Kidney capillary endothelial cell (primary cell): Measurements from ENCODE around the gene D2HGDH.
"Not testable (repeated sequence)": the region's sequence is repeated elsewhere in the genome, so short reads cannot be mapped to it uniquely, and the experiment has no call there.

Source experiments
- DNase-seq: peaks from one replicate; pipeline ENCODE4 v3.0.0-alpha.2; 2018; ENCODE audit warnings: low spot score

Gene D2HGDH

DNA sequence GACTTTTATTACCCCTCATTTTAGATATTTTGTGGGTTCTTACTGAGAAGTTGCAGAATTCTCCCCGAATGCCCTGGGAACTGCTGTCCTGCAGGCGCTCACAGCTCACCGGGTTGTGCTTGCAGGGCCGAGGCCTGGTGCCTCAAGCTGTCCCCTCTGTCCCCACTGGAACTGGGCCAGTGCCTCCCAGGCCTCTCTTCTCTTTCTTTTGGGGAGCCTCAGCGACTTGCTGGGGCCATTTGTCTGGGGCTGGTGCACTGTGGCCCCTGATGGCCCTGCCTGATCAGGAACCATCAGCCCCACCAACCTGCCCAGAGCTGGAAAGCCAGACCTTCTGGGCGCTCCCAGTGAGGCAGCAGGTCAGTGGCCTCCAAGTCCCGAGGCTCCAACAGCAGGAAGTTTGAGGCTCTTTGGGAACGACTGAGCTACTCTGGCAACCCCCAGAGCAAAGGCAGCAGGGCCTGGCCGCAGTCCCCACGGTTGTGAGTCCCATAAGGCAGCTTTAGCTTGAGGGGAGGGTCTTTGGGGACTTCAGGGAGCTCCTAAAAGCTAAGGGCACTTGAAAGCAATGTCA, 59.9 kb downstream of the D2HGDH start:
- DNase-seq, result no peak

DNA sequence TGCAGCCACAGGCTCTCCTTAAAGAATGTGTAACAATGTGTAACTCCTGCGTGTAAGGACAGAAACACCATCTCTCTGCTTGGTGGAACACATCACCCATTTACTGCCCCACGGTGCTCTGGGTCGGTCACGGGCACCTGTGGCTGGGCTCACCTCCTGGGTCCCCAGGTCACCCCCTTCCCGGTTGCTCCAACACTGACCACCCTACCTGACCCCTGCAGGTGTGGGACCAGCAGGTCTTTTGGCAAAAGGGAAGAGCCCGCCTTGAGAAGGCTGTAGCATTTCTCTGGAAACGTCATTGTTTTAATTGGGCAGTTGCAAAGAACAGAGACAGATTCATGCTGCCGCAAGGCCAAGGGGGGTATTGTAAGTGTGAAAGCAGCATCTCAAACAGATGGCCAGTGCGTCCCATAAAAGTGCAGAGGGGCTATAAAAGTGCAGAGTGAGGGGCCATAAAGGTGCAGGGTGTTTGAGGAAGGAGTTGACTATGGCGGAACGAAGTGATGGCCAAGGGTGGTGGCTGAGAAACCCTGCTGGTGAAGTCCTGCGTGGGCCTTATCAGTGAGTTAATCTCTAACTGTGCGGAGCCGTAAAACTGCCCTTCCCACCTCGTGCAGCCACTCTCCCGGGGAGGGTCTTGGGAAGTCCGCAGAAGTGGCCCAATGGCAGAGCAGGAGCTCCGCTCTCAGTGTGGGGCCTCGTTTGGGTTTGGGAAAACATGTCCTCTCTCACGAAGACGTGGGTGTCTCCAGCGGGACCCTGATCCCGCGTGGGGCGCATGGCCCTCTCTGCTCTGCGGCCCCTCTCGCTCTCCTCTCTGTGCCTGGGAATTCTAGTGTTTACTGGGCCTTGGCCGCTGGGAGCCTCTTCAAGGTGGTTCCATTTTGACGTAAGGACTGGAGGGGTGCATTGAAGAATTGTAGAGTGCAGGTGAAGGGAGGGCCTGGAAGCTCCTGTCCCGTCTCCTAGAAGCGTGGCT, 60.9 kb downstream of the D2HGDH start:
- DNase-seq, result no peak

GRCh38 chr2:241796209-241796608, 61.8 kb downstream of the D2HGDH start:
- no peak for DNase-seq

DNA sequence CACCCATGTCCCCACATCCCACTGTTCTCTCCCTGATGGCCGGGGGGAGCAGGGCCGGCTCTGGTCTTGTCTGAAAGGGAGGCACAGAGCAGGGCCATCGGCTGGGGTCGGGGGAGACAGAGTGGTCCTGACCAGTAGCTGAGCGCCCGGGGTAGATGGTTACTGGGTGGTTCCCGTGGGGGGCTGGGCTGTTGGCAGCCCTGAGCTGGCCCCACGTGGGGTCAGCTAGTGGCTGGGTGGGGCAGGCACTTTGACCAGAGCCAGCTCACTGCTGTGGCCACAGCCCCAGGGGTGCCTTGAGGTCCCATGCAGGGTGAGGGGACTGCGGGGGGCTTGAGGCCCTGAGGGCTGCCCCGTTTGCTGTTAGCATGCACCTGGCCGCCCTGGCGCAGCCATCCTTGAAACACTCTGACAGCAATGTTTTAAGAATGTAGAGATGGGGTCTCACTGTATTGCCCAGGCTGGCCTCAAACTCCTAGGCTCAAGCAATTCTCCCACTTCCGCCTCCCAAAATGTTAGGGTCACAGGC, 62.2 kb downstream of the D2HGDH start:
- DNase-seq, result no peak

GRCh38 chr2:241797441-241798080, 63.1 kb downstream of the D2HGDH start:
- DNase-seq, result no peak

DNA sequence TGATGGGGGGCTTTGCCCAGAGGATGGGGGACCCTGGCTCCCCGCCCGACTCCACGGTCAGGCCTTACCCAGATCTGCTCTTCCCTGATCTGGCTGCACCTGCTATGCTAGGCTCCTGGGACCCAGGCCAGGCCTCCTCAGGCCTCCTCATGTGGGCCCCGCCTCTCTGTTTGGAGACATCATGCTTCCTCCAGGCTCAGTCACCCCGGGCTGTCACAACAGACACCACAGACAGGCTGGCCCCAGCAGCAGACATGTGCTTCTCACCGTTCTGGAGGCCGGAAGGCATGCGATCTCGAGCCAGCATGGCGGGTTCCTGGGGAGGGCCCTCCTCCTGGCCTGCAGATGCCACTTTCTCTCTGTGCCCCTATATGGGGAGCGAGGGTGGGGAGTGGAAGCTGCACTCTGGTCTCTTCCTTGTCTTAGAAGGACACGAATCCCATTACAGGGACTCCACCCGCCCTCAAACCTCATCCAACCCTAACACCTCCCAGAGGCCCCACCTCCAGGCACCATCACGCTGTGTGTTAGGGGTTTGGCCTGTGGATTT, 63.7 kb downstream of the D2HGDH start:
- DNase-seq, result no peak

DNA sequence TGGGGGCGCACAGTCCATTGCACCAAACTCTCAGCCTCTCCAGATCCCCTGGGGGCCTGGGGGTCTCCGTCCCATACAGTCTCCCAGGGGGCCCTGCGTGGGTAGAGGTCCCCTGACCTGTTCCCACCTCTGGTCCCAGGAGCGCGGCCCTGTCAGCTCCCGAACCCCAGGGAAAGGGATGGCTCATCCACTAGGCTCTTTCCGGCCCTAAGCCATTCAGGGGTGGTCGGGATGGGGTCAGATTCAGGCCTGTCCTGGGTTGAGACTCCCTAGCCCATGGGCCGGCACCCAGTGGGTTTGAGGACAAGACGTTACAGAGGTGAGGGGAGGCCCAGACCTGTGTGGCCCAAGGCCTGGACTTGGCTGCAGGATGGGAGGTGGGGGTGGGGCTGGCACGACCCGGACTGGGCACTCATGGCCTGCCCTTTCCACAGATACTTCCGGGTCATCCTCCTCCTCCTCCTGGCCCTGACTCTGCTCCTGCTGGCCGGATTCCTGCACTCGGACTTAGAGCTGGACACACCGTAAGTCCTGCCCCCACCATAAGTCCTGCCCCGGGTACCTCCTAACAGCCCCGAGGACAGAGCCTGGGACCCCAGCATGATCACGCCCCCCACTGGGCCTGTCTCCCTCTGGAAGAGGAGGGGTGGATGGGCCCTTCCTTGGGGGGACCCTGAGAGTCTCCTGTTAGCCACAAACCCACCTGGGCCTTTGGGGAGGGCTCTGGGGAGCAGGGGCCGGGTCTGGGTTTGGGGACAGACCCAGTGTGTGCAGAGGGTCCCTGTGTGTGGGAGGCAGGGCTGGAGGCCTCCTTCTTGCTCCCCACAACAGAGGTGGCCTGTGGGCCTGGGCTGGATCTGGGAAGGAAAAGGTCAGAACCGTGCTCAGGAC, 64.4 kb downstream of the D2HGDH start:
- no peak for DNase-seq

GRCh38 chr2:241799522-241800197, 65.2 kb downstream of the D2HGDH start:
- no peak for DNase-seq

DNA sequence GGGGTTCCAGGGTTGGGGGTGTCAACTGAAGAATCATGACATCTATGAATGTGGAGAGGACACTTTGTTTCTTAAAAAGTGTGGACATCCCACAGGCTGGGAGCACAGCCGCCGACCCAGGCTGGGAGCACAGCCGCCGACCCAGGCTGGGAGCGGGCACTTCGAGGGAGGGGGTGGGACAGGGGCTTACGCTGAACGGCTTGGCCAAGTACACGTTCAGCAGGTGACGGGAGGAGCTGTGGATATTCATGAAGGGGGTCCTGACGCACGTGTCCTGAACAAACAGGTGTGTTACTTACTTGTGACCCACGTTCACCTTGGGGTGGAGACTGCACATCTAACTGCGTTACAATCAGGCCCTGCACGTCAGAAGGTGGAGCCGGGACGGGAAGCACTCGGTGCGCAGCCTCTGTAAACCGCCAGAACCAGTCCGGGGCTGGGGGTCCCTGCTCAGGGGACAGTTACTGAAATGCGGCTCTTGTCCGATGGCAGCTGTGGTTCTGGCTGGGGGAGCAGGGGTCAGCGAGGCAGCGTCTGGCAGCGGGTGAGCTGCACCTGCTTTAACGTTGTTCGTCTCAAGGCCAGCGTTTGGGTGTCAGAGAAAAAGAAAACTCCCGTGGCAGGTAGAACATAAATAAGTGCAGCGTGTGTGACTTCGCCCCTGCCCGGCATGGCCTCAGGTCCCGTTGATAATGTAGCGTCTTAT, 65.9 kb downstream of the D2HGDH start:
- DNase-seq, result not testable (repeated sequence)

DNA sequence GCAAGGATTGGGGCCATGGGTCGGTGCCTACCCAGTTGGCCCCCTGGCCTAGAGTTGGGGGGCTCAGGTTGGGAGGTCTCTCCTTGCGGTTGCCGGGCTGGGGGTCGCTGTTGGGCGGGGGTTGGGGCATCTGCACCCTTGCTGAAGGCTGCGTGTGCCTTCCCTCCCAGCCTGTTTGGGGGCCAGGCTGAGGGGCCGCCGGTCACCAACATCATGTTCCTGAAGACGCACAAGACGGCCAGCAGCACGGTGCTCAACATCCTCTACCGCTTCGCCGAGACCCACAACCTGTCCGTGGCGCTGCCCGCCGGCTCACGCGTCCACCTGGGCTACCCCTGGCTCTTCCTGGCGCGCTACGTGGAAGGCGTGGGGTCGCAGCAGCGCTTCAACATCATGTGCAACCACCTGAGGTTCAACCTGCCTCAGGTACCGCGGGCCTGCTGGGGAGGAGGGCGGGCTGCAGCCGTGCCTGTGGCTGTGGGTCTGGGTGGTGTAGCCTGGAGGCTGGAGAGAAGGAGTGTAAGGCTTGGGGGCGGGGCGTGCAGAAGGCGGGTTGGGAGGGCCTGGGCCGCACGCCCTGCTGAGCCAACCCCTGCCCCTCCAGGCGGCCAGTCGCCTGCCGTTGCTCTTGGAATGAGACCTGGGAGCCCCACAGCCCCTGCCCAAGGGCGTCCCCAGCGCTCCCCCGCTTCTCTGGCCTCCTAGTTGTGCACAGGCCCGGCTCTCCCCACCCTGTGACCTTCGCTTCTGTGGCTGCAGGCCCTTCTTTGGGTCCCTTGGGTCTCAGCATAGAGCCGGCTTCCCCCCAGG, 67.4 kb downstream of the D2HGDH start:
- no peak for DNase-seq

GRCh38 chr2:241802421-241803318, 68.2 kb downstream of the D2HGDH start:
- DNase-seq, result no peak

GRCh38 chr2:241803387-241804325, 69.2 kb downstream of the D2HGDH start:
- DNase-seq, result no peak

GRCh38 chr2:241804326-241805229, 70.1 kb downstream of the D2HGDH start:
- DNase-seq, result no peak

DNA sequence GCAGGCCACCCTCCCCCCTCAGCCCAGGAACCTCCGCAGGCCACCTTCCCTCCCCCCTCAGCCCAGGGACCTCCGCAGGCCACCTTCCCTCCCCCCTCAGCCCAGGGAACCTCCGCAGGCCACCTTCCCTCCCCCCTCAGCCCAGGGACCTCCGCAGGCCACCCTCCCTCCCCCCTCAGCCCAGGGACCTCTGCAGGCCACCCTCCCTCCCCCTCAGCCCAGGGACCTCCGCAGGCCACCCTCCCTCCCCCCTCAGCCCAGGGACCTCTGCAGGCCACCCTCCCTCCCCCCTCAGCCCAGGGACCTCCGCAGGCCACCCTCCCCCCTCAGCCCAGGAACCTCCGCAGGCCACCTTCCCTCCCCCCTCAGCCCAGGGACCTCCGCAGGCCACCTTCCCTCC, 71.8 kb downstream of the D2HGDH start:
- DNase-seq, result not testable (repeated sequence)

GRCh38 chr2:241808051-241808720, 73.8 kb downstream of the D2HGDH start:
- DNase-seq, result no peak
